HG03521 (cell line): Measurements from ENCODE around the gene NXT1.

Experiments used
- ATAC-seq: cut with Tn5 transposase; IDR thresholded peaks from one replicate; pipeline ENCODE4 v1.9.1; 2021; ENCODE audit warnings: mild to moderate bottlenecking, moderate library complexity; ENCODE audit not compliant: unreplicated experiment

NXT1 gene

DNA sequence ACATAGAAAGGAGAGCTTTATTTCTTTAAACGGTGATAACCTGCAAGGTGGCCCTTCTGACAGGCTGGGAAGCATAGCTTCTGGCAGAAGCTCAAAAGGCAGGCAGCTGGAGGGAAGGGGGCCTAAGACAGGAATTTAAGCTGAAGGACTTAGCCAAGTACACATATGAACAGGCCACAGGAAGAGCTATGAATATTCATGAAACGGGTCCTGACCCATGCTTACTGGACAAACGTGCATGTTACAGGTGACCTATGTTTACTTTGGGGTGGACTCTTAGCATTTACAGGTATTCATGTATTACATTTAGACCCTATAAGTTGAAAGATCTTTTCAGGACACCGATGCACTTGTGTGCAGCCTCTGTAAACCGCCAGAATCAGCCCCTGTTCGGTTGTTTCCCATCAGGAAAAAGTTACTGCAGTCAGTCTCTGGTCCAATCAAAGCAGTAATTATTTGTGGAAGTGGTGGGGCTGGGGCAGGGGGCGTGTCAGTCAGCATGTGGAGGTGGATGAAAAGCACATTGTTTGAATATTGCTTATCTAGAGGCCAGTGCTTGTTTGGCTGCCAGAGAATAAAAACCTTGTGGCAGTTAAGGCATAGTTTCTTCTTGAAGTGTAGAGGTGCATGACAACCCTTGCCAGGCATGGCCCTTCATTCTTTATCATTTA lies 8.5 kb downstream of the NXT1 start:
- ATAC-seq, result no peak

- no peak for ATAC-seq
These were observed 9.9 kb downstream of the NXT1 start for GRCh38 chr20:23360531-23360930.

GRCh38 chr20:23361119-23361475 lies 10.5 kb downstream of the NXT1 start:
- no peak for ATAC-seq

DNA sequence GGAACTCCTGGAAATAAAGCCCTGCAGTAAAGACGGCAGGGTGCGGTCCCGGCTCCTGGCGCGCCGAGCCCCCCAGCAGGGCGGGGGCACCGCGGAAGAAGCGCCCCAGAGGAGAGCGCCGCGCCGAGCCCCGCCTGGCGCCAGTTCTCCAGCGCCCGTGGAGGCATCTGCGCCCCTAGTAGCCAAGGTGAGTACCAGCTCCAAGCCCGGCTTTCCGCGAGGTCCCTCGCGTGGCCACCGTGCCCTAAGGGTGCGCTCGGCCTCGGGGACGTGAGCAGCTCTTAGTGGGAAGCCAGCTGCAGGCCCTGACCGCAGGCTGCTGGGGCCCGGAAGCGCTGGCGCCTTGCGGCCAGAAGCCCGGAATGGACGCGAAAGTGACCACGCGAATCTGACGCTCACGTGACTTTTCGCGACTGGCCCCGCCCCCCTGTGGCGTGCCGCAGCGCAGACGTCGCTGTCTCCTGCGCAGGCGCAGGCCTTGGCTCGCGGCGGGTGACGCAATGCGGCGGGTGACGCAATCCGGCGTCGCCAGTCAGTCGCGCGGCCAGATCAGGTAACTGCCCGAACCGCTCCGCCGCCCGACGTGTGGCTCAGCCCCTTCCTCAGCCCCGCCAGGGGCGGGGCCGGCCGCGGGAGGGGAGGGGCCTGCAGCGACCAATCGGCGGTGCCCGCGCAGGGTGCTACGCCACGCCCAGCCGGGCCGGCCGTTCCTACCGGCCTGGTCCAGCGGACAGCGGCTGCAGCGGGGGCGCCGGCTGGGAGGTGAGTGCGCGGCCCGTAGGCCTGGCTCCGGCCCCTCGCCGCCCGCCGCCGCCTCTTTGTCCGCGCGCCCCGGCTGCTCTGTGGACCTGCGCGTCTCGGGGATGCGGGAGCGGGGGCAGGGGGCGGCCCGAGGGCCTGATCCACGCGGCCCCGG lies 11.1 kb downstream of the NXT1 start, which contains the start of gene GZF1:
TSS of gene GZF1 (plus strand) at position 707 of the 916 bp plus-strand sequence. CDS start 2,202 bp downstream, outside the sequence.
- peak; percentile 67 for ATAC-seq

GRCh38 chr20:23362392-23363256 lies 12.0 kb downstream of the NXT1 start:
- ATAC-seq, result no peak

DNA sequence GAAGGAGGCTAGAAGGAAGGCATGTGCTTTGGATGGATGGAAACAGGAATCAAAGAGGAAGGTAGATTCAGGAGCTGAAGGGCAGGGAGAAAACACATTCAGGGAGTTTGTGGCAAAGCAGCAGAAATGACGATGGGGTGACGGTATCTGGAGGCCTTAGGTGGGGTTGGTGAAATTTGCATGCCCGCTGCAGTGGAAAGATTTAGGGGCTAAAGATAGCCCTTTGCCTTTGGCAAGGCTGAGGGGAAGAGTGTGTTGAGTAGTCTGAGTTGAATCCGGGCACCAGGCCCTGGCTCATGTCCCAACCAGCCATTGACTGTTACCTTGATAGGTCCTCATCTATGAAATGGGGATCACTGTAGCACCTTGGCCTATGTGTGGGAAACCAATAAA lies 12.7 kb downstream of the NXT1 start:
- no peak for ATAC-seq

DNA sequence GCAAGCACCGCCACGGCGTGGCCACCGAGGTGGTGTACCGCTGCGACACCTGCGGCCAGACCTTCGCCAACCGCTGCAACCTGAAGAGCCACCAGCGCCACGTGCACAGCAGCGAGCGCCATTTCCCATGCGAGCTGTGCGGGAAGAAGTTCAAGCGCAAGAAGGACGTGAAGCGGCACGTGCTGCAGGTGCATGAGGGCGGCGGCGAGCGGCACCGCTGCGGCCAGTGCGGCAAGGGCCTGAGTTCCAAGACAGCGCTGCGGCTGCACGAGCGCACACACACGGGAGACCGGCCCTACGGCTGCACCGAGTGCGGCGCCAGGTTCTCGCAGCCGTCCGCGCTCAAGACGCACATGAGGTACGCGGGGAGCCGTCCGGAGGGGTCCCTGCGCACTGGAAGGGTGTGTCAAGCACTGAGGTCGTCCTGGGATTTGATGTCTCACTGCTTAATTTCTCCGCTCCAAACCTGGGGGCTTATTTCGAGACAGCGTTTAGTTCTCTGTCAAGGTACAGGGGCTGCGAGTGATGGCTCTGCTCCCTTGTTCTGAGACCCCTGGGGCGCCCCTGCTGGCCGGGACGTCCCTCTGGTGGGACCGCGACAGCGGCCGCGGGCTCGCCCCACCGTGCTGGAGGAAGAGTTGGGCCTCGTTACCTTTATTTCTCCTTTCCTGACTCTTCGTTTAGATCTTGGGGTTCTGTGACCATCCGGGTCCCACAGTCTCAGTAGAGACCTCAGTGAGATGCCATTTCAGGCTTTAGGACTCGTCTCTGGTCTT lies 15.0 kb downstream of the NXT1 start:
- ATAC-seq, result no peak

DNA sequence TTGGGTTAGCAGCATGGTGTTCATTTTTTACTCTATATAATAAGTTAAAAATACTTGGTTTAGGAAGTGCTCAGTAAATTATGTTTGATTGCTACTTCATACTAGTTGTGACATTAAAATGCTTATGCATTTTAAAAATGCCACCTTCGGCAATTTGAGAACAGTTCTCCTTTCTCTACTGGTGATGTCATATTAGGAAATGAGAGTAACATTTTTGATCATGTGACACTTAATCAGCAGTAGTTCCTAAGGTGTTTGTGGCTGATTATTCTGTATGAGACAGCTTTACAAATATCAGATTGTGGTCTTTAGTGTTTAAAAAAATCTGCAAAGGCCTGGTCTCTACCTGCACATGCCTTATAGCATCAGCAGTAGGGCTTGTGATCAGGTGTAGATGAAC lies 15.8 kb downstream of the NXT1 start:
- no peak for ATAC-seq

GRCh38 chr20:23367770-23368169 lies 17.2 kb downstream of the NXT1 start:
- ATAC-seq, result no peak

GRCh38 chr20:23368316-23369071 lies 17.9 kb downstream of the NXT1 start:
- no peak for ATAC-seq

DNA sequence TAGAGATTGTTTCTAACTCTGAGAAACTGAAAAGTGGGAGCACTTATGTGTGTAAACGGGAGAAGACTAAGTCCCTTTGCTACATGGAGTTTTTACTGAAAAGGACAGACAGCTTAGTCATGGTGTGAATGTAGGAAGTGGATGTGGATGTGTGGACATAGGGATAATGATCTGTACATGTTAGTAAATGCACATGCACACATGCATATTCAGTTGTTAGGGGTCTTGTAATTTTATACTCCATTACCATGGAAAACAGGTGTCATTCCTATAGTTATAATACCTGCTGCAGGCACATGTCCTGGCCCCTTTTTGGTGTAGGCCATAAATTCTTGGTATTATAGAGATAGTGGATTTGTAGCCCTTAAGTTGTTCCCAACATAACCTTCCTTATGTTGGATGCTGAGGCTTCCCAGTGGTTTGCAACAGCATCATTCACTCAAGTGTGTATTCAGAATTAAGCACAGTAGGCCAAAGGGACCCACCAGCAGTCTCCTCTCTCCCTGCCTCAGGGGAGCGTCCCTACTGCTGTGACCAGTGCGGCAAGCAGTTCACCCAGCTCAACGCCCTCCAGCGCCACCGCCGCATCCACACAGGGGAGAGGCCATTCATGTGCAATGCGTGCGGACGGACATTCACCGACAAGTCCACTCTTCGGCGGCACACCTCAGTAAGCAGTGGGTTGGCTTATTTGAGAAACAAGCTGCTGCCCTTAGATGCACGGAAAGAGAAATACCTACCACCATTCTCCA lies 18.7 kb downstream of the NXT1 start:
- ATAC-seq, result no peak

DNA sequence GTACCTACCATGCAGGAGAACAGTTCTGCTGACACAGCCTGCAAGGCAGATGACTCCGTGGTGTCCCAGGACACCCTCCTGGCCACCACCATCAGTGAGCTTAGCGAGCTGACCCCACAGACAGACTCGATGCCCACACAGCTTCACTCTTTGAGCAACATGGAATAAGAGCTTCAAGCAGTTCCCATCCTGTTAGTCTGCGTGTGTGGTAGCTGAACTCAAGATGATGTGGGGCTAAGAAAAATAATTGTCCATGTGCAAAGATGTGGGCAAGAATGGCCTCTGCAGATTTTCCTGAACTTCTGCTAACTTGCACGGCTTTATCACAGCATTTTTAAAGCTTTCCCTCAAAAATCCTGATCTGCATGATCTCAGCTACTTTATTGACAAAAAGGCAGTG lies 19.7 kb downstream of the NXT1 start:
- ATAC-seq, result no peak

- no peak for ATAC-seq
These were observed 20.3 kb downstream of the NXT1 start for GRCh38 chr20:23370873-23371272.

DNA sequence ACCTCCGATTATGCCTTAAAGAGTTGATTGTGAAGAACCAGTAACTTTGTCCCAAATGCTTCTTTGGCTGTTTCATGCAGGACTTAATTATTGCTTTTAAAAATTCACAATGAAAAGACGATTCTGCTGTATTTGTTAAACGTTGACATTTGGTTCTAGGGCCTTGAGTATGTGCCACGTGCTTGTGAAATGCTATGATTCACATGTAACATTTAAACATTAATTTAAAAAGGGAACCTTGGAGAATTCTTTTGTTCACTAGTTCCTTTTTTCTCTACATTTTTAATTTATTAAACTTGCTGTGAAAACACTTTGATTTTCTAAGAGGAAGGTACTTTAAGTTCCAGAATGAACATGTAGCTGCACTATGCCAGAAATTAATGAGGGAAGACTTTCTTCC lies 20.9 kb downstream of the NXT1 start:
- no peak for ATAC-seq

- ATAC-seq, result no peak
These were observed 23.9 kb downstream of the NXT1 start for GRCh38 chr20:23374441-23374840.

- no peak for ATAC-seq
These were observed 25.2 kb downstream of the NXT1 start for GRCh38 chr20:23375827-23376226.

DNA sequence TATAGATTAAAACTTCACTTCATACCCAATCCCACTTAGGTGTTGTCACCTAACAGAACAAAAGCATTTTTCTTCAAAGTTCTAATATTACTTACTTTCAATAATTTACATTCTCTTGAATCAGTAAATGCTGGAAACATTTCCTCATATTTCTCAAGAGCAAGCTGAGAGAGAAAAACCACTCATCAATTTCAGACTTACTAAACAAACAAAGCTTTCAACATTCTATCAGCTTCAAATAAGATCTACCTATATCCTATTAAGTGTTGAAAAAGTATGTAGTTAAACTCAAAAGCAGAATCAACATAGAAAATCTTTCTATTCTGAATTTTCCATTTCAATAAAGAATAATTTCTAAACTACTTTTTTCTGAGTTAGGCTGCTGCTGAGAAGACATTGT lies 29.2 kb downstream of the NXT1 start:
- ATAC-seq, result no peak

GRCh38 chr20:23381876-23382275 lies 31.3 kb downstream of the NXT1 start:
- ATAC-seq, result no peak
